ENCODE data around the gene OCA2. TPM values are rescaled to one million over a fixed set of nuclear protein-coding genes. Genes with fewer than 3 reads are reported as not detected.

The OCA2 gene
- total RNA-seq, 1 experiment from 2014 or later = 0.31 TPM

DNA sequence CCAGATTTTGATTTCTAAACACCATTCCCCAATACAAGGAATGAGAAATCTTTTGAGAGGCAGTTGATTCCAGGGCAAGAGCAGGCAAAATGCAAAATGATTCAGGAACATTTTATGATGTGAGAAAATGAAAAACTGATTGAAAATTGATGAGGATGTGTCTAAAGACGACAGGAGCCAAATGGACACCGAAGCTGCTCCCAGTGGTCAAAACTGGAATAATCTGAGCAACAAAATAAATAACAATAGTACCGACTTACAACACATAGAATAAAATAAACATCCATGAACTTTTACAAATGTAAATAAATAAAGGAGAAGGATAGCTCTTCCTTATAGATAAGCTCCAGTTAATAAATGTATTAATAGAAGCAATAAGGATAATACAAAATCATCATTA is 186.8 kb downstream of the OCA2 start:
- Histone ChIP-seq H3T11ph (ENCODE audit: low read length) (no peak overlapping the region), H3K27me3 (ENCODE audit: insufficient read depth, low read length) (no peaks in the 10 kb centered on the region), H2BK15ac (ENCODE audit: low read depth, low read length) (no peak overlapping the region), H3K9ac (ENCODE audit: extremely low read depth, insufficient read length, low read length) (no peak overlapping the region), H3K23ac (ENCODE audit: insufficient read length, low read depth, low read length) (no peak overlapping the region), H2BK12ac (ENCODE audit: insufficient read length, low read depth, low read length) (no peak overlapping the region), H4K91ac (ENCODE audit: insufficient read length, low read depth, low read length) (no peak overlapping the region), H3K18ac (ENCODE audit: insufficient read length, low read depth, low read length) (no peak overlapping the region), H4K8ac (replicated peaks; ENCODE audit: insufficient read length, low read depth, low read length) (no peak overlapping the region), H3K56ac (ENCODE audit: insufficient read length, low read depth, low read length) (no peak overlapping the region), H3K9me3 (ENCODE audit: control insufficient read depth, low read depth, low read length) (no peaks in the 10 kb centered on the region), H3K4me1 (ENCODE audit: insufficient read depth, low read length) (no peaks in the 10 kb centered on the region), H3K4ac (ENCODE audit: low read depth, low read length) (no peak overlapping the region), H2AFZ (ENCODE audit: low read length) (no peak overlapping the region), H3K14ac (ENCODE audit: insufficient read depth, low read length) (no peak overlapping the region), H2BK20ac (ENCODE audit: low read depth, low read length, poor library complexity, severe bottlenecking) (no peak overlapping the region), H3K79me1 (ENCODE audit: insufficient read depth, low read depth, low read length, poor library complexity, severe bottlenecking) (no peaks in the 10 kb centered on the region), H2BK5ac (ENCODE audit: insufficient read length, low read length) (no peak overlapping the region), H2AK5ac (ENCODE audit: insufficient read length, low read length) (no peak overlapping the region), H3K23me2 (ENCODE audit: insufficient read length, low read depth, low read length, poor library complexity, severe bottlenecking) (no peaks in the 10 kb centered on the region), H3K79me2 (ENCODE audit: insufficient read depth, low read length) (no peaks in the 10 kb centered on the region), H3K4me2 (ENCODE audit: insufficient read depth, insufficient read length, low read length) (no peak overlapping the region), H3K27ac (ENCODE audit: insufficient read length, low read depth, low read length) (no peak overlapping the region), H4K5ac (ENCODE audit: insufficient read length, low read depth, low read length) (no peak overlapping the region), H4K20me1 (ENCODE audit: control insufficient read depth, insufficient read depth, insufficient read length) (no peaks in the 10 kb centered on the region), H2BK120ac (ENCODE audit: low read depth, low read length, poor library complexity, severe bottlenecking) (no peak overlapping the region)
- TF ChIP-seq, protein P1, sequence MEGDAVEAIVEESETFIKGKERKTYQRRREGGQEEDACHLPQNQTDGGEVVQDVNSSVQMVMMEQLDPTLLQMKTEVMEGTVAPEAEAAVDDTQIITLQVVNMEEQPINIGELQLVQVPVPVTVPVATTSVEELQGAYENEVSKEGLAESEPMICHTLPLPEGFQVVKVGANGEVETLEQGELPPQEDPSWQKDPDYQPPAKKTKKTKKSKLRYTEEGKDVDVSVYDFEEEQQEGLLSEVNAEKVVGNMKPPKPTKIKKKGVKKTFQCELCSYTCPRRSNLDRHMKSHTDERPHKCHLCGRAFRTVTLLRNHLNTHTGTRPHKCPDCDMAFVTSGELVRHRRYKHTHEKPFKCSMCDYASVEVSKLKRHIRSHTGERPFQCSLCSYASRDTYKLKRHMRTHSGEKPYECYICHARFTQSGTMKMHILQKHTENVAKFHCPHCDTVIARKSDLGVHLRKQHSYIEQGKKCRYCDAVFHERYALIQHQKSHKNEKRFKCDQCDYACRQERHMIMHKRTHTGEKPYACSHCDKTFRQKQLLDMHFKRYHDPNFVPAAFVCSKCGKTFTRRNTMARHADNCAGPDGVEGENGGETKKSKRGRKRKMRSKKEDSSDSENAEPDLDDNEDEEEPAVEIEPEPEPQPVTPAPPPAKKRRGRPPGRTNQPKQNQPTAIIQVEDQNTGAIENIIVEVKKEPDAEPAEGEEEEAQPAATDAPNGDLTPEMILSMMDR (conservative IDR thresholded peaks at IDR 0.05) = peak; percentile 43
- H3K27ac Mint-ChIP-seq = no peak overlapping the region
- peaks cover 0 to 5% of the 10 kb centered on the region in 2 experiments; a peak in 2 of 5 replicates for H3K9me3 Mint-ChIP-seq
- H3K4me1 Mint-ChIP-seq = peaks cover 0 to 3% of the 10 kb centered on the region in 2 experiments; a peak in 2 of 4 replicates
- DNase-seq = no peak
- WGBS (ENCODE audit: extremely low coverage, insufficient read length, low lambda C conversion rate) = no CpG with 5 or more reads among the region's 3 CpGs
- H3K27me3 Mint-ChIP-seq (ENCODE audit: low read depth) = no peaks in the 10 kb centered on the region
- H3K4me3 Mint-ChIP-seq = no peak overlapping the region
- no peaks in the 10 kb centered on the region for H3K36me3 Mint-ChIP-seq (ENCODE audit: insufficient read depth in 1 of 3, low read depth in 3 of 3)

Data from H9 (cell line).